Measurements from ENCODE around the gene PLD3. TPM values are rescaled to one million over a fixed set of nuclear protein-coding genes. Genes with fewer than 3 reads are reported as not detected.

PLD3 gene
- total RNA-seq, 2 experiments from 2014 or later: 109 to 114 TPM

- CTCF ChIA-PET (ENCODE audit: unreplicated experiment): no interaction called here
- intact Hi-C loops (cut with micrococcal nuclease; ENCODE audit: unreplicated experiment): no loop called here
- no peaks in the 10 kb centered on the region for H3K9me3 ChIP-seq (ENCODE audit: low read length)
- no TSS peak for BruUV-seq (replicated peaks)
- H2AFZ ChIP-seq (ENCODE audit: low read length): no peak overlapping the region
- no peaks in the 10 kb centered on the region for H3K79me2 ChIP-seq (ENCODE audit: insufficient read depth, low read depth, low read length)
- no peak overlapping the region for H3K27ac ChIP-seq (ENCODE audit: low read depth, low read length, poor library complexity, severe bottlenecking)
- peaks cover 5% of the 10 kb centered on the region for H3K4me1 ChIP-seq (ENCODE audit: insufficient read depth, low read length, poor library complexity, severe bottlenecking)
- H3K4me3 ChIP-seq (ENCODE audit: low read depth, low read length, poor library complexity, severe bottlenecking): no peak overlapping the region
- no peak for DNase-seq (ENCODE audit: low spot score)
- H3K4me2 ChIP-seq (ENCODE audit: low read length): no peak overlapping the region
- H3K9me2 ChIP-seq (ENCODE audit: insufficient read depth, low read length): no peaks in the 10 kb centered on the region
- POLR2A ChIA-PET: no interaction called here
- TF ChIP-seq CTCF (conservative IDR thresholded peaks at IDR 0.05; ENCODE audit: low read length): no peak
- no peak for TF ChIP-seq EZH2phosphoT487 (IDR thresholded peaks at IDR 0.05; ENCODE audit: borderline replicate concordance, low read depth, low read length)
- no peaks in the 10 kb centered on the region for H4K20me1 ChIP-seq (ENCODE audit: insufficient read depth, low read length)
- H3K36me3 ChIP-seq (ENCODE audit: insufficient read depth, low read length): no peaks in the 10 kb centered on the region
Observed at GRCh38 chr19:40396886-40397567, 48.5 kb downstream of the PLD3 start.

- no peaks in the 10 kb centered on the region for H3K9me2 ChIP-seq (ENCODE audit: insufficient read depth, low read length)
- H2AFZ ChIP-seq (ENCODE audit: low read length): no peak overlapping the region
- no peak overlapping the region for H3K4me2 ChIP-seq (ENCODE audit: low read length)
- no peaks in the 10 kb centered on the region for H3K36me3 ChIP-seq (ENCODE audit: insufficient read depth, low read length)
- no peak overlapping the region for H3K27ac ChIP-seq (ENCODE audit: low read depth, low read length, poor library complexity, severe bottlenecking)
- no TSS peak for BruUV-seq (replicated peaks)
- CTCF ChIA-PET (ENCODE audit: unreplicated experiment): no interaction called here
- H3K9me3 ChIP-seq (ENCODE audit: low read length): no peaks in the 10 kb centered on the region
- intact Hi-C loops (cut with micrococcal nuclease; ENCODE audit: unreplicated experiment): no loop called here
- no peak for DNase-seq (ENCODE audit: low spot score)
- POLR2A ChIA-PET: no interaction called here
- no peaks in the 10 kb centered on the region for H4K20me1 ChIP-seq (ENCODE audit: insufficient read depth, low read length)
- no peak overlapping the region for H3K4me3 ChIP-seq (ENCODE audit: low read depth, low read length, poor library complexity, severe bottlenecking)
- H3K4me1 ChIP-seq (ENCODE audit: insufficient read depth, low read length, poor library complexity, severe bottlenecking): peaks cover 5% of the 10 kb centered on the region
- TF ChIP-seq CTCF (conservative IDR thresholded peaks at IDR 0.05; ENCODE audit: low read length) (no peak), EZH2phosphoT487 (IDR thresholded peaks at IDR 0.05; ENCODE audit: borderline replicate concordance, low read depth, low read length) (no peak)
- H3K79me2 ChIP-seq (ENCODE audit: insufficient read depth, low read depth, low read length): no peaks in the 10 kb centered on the region
Observed at GRCh38 chr19:40397568-40397906, 49.0 kb downstream of the PLD3 start.

- H3K4me2 ChIP-seq (ENCODE audit: low read length): peak overlapping the region; percentile 14
- CTCF ChIA-PET (ENCODE audit: unreplicated experiment): no interaction called here
Observed at GRCh38 chr19:40398417-40399131, 50.1 kb downstream of the PLD3 start.

More at GRCh38 chr19:40398417-40399131, 50.1 kb downstream of the PLD3 start:
- intact Hi-C loops (cut with micrococcal nuclease; ENCODE audit: unreplicated experiment): no loop called here
- POLR2A ChIA-PET: no interaction called here
- TF ChIP-seq CTCF (conservative IDR thresholded peaks at IDR 0.05; ENCODE audit: low read length) (no peak), EZH2phosphoT487 (IDR thresholded peaks at IDR 0.05; ENCODE audit: borderline replicate concordance, low read depth, low read length) (no peak)
- peak; percentile 67 for DNase-seq (ENCODE audit: low spot score)
- Histone ChIP-seq H4K20me1 (ENCODE audit: insufficient read depth, low read length) (no peaks in the 10 kb centered on the region), H3K27ac (ENCODE audit: low read depth, low read length, poor library complexity, severe bottlenecking) (no peak overlapping the region), H3K4me1 (ENCODE audit: insufficient read depth, low read length, poor library complexity, severe bottlenecking) (peaks cover 11% of the 10 kb centered on the region), H3K9me2 (ENCODE audit: insufficient read depth, low read length) (no peaks in the 10 kb centered on the region), H2AFZ (ENCODE audit: low read length) (no peak overlapping the region), H3K36me3 (ENCODE audit: insufficient read depth, low read length) (no peaks in the 10 kb centered on the region), H3K4me3 (ENCODE audit: low read depth, low read length, poor library complexity, severe bottlenecking) (no peak overlapping the region), H3K79me2 (ENCODE audit: insufficient read depth, low read depth, low read length) (no peaks in the 10 kb centered on the region), H3K9me3 (ENCODE audit: low read length) (no peaks in the 10 kb centered on the region)
- BruUV-seq (replicated peaks): no TSS peak
